IMR-90 (cell line): ENCODE measurements around the gene PDGFA. TPM values are rescaled to one million over a fixed set of nuclear protein-coding genes. Genes with fewer than 3 reads are reported as not detected.

Experiments
- ATAC-seq: fragments of 200-7000 bp; cut with Tn5 transposase; 2 replicates; pipeline ENCODE4 v1.9.1; 2020; ENCODE audit warnings: low read depth, mild to moderate bottlenecking, moderate library complexity
- BruUV-seq: library from RNA; stranded (reverse); fragments of 400-500 nt; replicated peaks from 2 replicates; lab custom pipeline; 2021; lab: Mats Ljungman, UMichigan
- CTCF ChIA-PET: fragments of 300-600 bp; formaldehyde crosslinking; extraction: SDS; loops from one replicate; lab custom pipeline; 2021; ENCODE audit warnings: antibody characterized with exemption; lab: Yijun Ruan, JAX
- POLR2A ChIA-PET: fragments of 300-600 bp; sonication (Branson Sonifier 250); formaldehyde crosslinking; loops from one replicate; lab custom pipeline; 2022; ENCODE audit warnings: antibody characterized with exemption; ENCODE audit not compliant: unreplicated experiment; lab: Charles Lee
- DNase-seq: peaks from one replicate; pipeline ENCODE4 v3.0.0; 2013
- H2AFZ ChIP-seq: replicated peaks from 2 replicates; pipeline ENCODE3; 2013; ENCODE audit warnings: low read length, mild to moderate bottlenecking; ENCODE audit not compliant: poor library complexity
- H2AK5ac ChIP-seq: 2 replicates; pipeline ENCODE4 v1.6.1; 2013; ENCODE audit warnings: low read depth, low read length, inconsistent platforms
- H2AK9ac ChIP-seq: replicated peaks from 2 replicates; pipeline ENCODE3; 2013; ENCODE audit warnings: mild to moderate bottlenecking, low read depth, low read length, moderate library complexity; ENCODE audit not compliant: poor library complexity
- H2BK120ac ChIP-seq: 2 replicates; pipeline ENCODE4 v1.6.1; 2013; ENCODE audit warnings: low read depth, low read length, inconsistent platforms
- H2BK15ac ChIP-seq: 3 replicates; pipeline ENCODE4 v1.6.1; 2013; ENCODE audit warnings: low read depth, low read length, inconsistent platforms
- H2BK20ac ChIP-seq: 2 replicates; pipeline ENCODE4 v1.6.1; 2013; ENCODE audit warnings: low read depth, mild to moderate bottlenecking, inconsistent platforms, low read length, moderate library complexity
- H2BK5ac ChIP-seq: 2 replicates; pipeline ENCODE4 v1.6.1; 2013; ENCODE audit warnings: mild to moderate bottlenecking, low read depth, low read length, inconsistent platforms; ENCODE audit not compliant: poor library complexity, severe bottlenecking
- H3K14ac ChIP-seq: replicated peaks from 2 replicates; pipeline ENCODE4 v1.6.1; 2013; ENCODE audit warnings: low read depth, low read length, inconsistent platforms
- H3K18ac ChIP-seq: 2 replicates; pipeline ENCODE4 v1.6.1; 2013; ENCODE audit warnings: low read depth, low read length, control low read depth
- H3K23ac ChIP-seq: 2 replicates; pipeline ENCODE4 v1.6.1; 2013; ENCODE audit warnings: low read depth, low read length, inconsistent platforms
- H3K27ac ChIP-seq: 2 replicates; pipeline ENCODE4 v1.5.1; 2013; ENCODE audit warnings: mild to moderate bottlenecking, control low read depth, low read length; ENCODE audit not compliant: insufficient read depth
- H3K27me3 ChIP-seq: 2 replicates; pipeline ENCODE4 v1.6.1; 2013; ENCODE audit warnings: low read length; ENCODE audit not compliant: control insufficient read depth, insufficient read depth
- H3K36me3 ChIP-seq: 2 replicates; pipeline ENCODE4 v1.6.1; 2013; ENCODE audit warnings: low read length, mixed read lengths; ENCODE audit not compliant: control insufficient read depth, insufficient read depth
- H3K4ac ChIP-seq: 2 replicates; pipeline ENCODE4 v1.6.1; 2013; ENCODE audit warnings: low read depth, low read length, inconsistent platforms
- H3K4me1 ChIP-seq: 2 replicates; pipeline ENCODE4 v1.6.1; 2013; ENCODE audit warnings: low read length, mixed read lengths; ENCODE audit not compliant: control insufficient read depth, insufficient read depth
- H3K4me2 ChIP-seq: 2 replicates; pipeline ENCODE4 v1.6.1; 2013; ENCODE audit warnings: low read depth, mild to moderate bottlenecking, control low read depth, low read length, moderate library complexity
- H3K4me3 ChIP-seq: 2 replicates; pipeline ENCODE4 v1.5.1; 2013; ENCODE audit warnings: low read depth, mild to moderate bottlenecking, control low read depth, low read length, moderate library complexity; ENCODE audit not compliant: insufficient read depth
- H3K56ac ChIP-seq: 2 replicates; pipeline ENCODE4 v1.6.1; 2013; ENCODE audit warnings: low read length, inconsistent platforms; ENCODE audit not compliant: insufficient read depth; ENCODE audit errors: extremely low read depth
- H3K79me1 ChIP-seq, 2 experiments: 2 replicates each; pipeline ENCODE4 v1.6.1; 2013; ENCODE audit warnings: low read length in 2 of 2, inconsistent platforms in 1 of 2, low read depth in 1 of 2
- H3K9ac ChIP-seq: 2 replicates; pipeline ENCODE4 v1.6.1; 2013; ENCODE audit warnings: low read depth, low read length, control low read depth
- H3K9me1 ChIP-seq: 2 replicates; pipeline ENCODE4 v1.6.1; 2013; ENCODE audit warnings: low read length, inconsistent platforms; ENCODE audit not compliant: insufficient read depth
- H3K9me3 ChIP-seq: 2 replicates; pipeline ENCODE4 v1.6.1; 2013; ENCODE audit warnings: low read length; ENCODE audit not compliant: control insufficient read depth, insufficient read depth
- H4K20me1 ChIP-seq: 2 replicates; pipeline ENCODE4 v1.6.1; 2013; ENCODE audit warnings: low read length, inconsistent platforms; ENCODE audit not compliant: insufficient read depth
- H4K5ac ChIP-seq: 2 replicates; pipeline ENCODE4 v1.6.1; 2013; ENCODE audit warnings: mild to moderate bottlenecking, low read depth, low read length, control low read depth
- H4K8ac ChIP-seq, 2 experiments: 2 replicates each; pipeline ENCODE4 v1.6.1; 2013; ENCODE audit warnings: low read depth in 2 of 2, low read length in 2 of 2, control low read depth in 1 of 2, inconsistent platforms in 1 of 2
- H4K91ac ChIP-seq: 2 replicates; pipeline ENCODE4 v1.6.1; 2013; ENCODE audit warnings: low read depth, low read length, inconsistent platforms; ENCODE audit not compliant: insufficient read depth
- CHD1 ChIP-seq: IDR thresholded peaks from 2 replicates; pipeline ENCODE4 v1.6.1; 2012; ENCODE audit warnings: low read depth, low read length, improper control_type of control experiment
- MXI1 ChIP-seq: IDR thresholded peaks from 2 replicates; pipeline ENCODE4 v1.6.1; 2012; ENCODE audit warnings: low read depth, mild to moderate bottlenecking, low read length, moderate library complexity, borderline replicate concordance
- POLR2A ChIP-seq: IDR thresholded peaks from 2 replicates; pipeline ENCODE4 v1.6.1; 2012; ENCODE audit warnings: mild to moderate bottlenecking, low read depth, low read length
- RAD21 ChIP-seq: IDR thresholded peaks from 2 replicates; pipeline ENCODE4 v1.6.1; 2012; ENCODE audit warnings: low read length, improper control_type of control experiment
- RFX5 ChIP-seq: IDR thresholded peaks from 2 replicates; pipeline ENCODE4 v1.8.0; 2012; ENCODE audit warnings: low read depth, mild to moderate bottlenecking, low read length, moderate library complexity
- SMC3 ChIP-seq: fragments of 150-350 bp; IDR thresholded peaks from 2 replicates; pipeline ENCODE4 v1.6.1; 2016; ENCODE audit warnings: low read depth, mild to moderate bottlenecking, antibody characterized with exemption, low read length, moderate library complexity
- WGBS, 2 experiments: methylation state at CpG; one replicate each; pipeline versions ENCODE4 v1.1.5 to v1.1.7; 2013; ENCODE audit warnings: missing lambda C conversion rate in 2 of 2; ENCODE audit not compliant: insufficient read length in 1 of 2; ENCODE audit errors: extremely low coverage in 2 of 2; 5-methylcytosine and 5-hydroxymethylcytosine counted together
- dilution Hi-C: fragments of 300-500 bp; cut with HindIII; formaldehyde crosslinking; loops from one replicate; pipeline ENCODE4 v1.14.3; 2018; ENCODE audit warnings: low sequenced_read_pairs; ENCODE audit not compliant: unreplicated experiment
- in situ Hi-C: fragments of 300-500 bp; cut with MboI; formaldehyde crosslinking; loops from 3 replicates; pipeline ENCODE4 v1.14.3; 2019; ENCODE audit warnings: low sequenced_read_pairs, inconsistent platforms, mixed read lengths
- intact Hi-C: fragments of 100-400 bp; cut with micrococcal nuclease; formaldehyde crosslinking; loops from 2 replicates; pipeline ENCODE4 v1.10.0; 2022
- polyA plus RNA-seq, 3 experiments: library from polyadenylated mRNA; depleted of rRNA; stranded (reverse); fragments of >200 nt; gene quantifications; 2 replicates each; pipeline ENCODE4 v1.2.3, GENCODE V29; 2012; ENCODE audit warnings: low replicate concordance in 1 of 3
- total RNA-seq: library from RNA; depleted of rRNA; stranded (reverse); fragments of >200 nt; gene quantifications from 2 replicates; pipeline ENCODE4 v1.2.3, GENCODE V29; 2012
- TF ChIP-seq, protein P1 (sequence below): fragments of 150-350 bp; IDR thresholded peaks from 2 replicates; pipeline ENCODE4 v1.6.1; 2017; ENCODE audit warnings: mild to moderate bottlenecking, antibody characterized with exemption, low read length, low read depth

Gene PDGFA
- total and polyA plus RNA-seq, 2 of the 4 experiments (the other 2 are of a cell fraction): 3.3 to 3.8 TPM

DNA sequence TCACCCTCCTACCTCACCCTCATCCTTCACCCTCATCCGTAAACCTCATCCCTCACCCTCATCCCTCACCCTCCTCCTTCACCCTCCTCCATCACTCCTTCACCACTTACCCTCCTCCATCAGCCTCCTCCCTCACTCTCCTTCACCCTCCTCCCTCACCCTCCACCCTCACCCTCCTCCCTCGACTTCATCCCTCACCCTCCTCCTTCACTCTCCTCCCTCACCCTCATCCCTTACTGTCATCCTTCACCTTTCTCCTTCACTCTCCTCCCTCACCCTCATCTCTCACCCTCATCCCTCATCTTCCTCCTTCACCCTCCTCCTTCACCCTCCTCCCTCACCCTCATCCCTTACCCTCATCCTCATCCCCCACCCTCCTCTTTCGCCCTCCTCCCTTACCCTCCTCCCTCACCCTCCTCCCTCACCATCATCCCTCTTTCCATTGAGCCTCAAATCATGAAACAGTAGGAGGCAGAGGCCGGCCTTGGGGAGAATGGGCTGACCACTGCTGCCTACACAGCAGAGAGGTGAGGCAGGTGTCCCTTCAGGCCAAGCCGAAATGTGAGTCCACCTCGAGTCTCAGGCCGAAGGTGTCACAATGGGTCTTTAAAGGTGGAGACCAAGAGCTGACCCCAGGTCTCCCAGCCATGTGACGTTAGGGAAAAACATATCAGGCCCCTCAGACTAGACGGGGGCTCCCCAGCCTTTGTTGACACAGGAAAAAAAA lies 53.0 kb downstream of the PDGFA start:
- H3K4me3 ChIP-seq: no peak overlapping the region
- H4K8ac ChIP-seq: no peak overlapping the region
- H3K14ac ChIP-seq: no peak overlapping the region
- H2AK5ac ChIP-seq: no peak overlapping the region
- no peak overlapping the region for H2BK15ac ChIP-seq
- no peak overlapping the region for H4K5ac ChIP-seq
- POLR2A ChIA-PET: no interaction called here
- no peak overlapping the region for H2BK20ac ChIP-seq
- H3K56ac ChIP-seq: no peak overlapping the region
- in situ Hi-C loops: no loop called here
- no peak for DNase-seq
- intact Hi-C loops: no loop called here
- no peak overlapping the region for H3K23ac ChIP-seq
- H3K9me3 ChIP-seq: no peaks in the 10 kb centered on the region
- BruUV-seq: no TSS peak
- H3K79me1 ChIP-seq: no peaks in the 10 kb centered on the region
- no peak overlapping the region for H2AFZ ChIP-seq
- no peak overlapping the region for H3K4me2 ChIP-seq
- CTCF ChIA-PET: no interaction called here
- 77 to 100% methylated on average over 2 to 3 of the region's 9 CpGs for WGBS, 2 experiments
- no peak for ATAC-seq
- H4K91ac ChIP-seq: no peak overlapping the region
- no peaks in the 10 kb centered on the region for H3K27me3 ChIP-seq
- H4K20me1 ChIP-seq: no peaks in the 10 kb centered on the region
- H2BK120ac ChIP-seq: no peak overlapping the region
- H2BK5ac ChIP-seq: no peak overlapping the region
- H3K27ac ChIP-seq: no peak overlapping the region
- dilution Hi-C loops: no loop called here
- H3K9me1 ChIP-seq: no peaks in the 10 kb centered on the region
- no peak overlapping the region for H3K9ac ChIP-seq
- no peak overlapping the region for H2AK9ac ChIP-seq
- H3K36me3 ChIP-seq: no peaks in the 10 kb centered on the region
- no peak overlapping the region for H3K4ac ChIP-seq
- peaks cover 18% of the 10 kb centered on the region for H3K4me1 ChIP-seq
- TF ChIP-seq RAD21: no peak
- TF ChIP-seq, protein P1, sequence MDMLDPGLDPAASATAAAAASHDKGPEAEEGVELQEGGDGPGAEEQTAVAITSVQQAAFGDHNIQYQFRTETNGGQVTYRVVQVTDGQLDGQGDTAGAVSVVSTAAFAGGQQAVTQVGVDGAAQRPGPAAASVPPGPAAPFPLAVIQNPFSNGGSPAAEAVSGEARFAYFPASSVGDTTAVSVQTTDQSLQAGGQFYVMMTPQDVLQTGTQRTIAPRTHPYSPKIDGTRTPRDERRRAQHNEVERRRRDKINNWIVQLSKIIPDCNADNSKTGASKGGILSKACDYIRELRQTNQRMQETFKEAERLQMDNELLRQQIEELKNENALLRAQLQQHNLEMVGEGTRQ: no peak
- TF ChIP-seq SMC3: no peak
- no peak for TF ChIP-seq RFX5
- no peak for TF ChIP-seq CHD1
- no peak for TF ChIP-seq POLR2A
- no peak for TF ChIP-seq MXI1
- H3K18ac ChIP-seq: no peak overlapping the region
